Endothelial cell of umbilical vein (primary cell): ENCODE data around the gene PKHD1. TPM values are rescaled to one million over a fixed set of nuclear protein-coding genes. Genes with fewer than 3 reads are reported as not detected.

Experiments used
- BruUV-seq: library from RNA; stranded (reverse); fragments of 400-500 nt; replicated peaks from 2 replicates; lab custom pipeline; 2021; lab: Mats Ljungman, UMichigan
- CTCF ChIA-PET: fragments of 300-600, 350-600 bp; sonication (Branson Sonifier 250); formaldehyde crosslinking; loops from one replicate; lab custom pipeline; 2021; ENCODE audit warnings: antibody characterized with exemption, inconsistent platforms; lab: Charles Lee
- POLR2A ChIA-PET: fragments of 300-600, 350-600 bp; sonication (Branson Sonifier 250); formaldehyde crosslinking; loops from one replicate; lab custom pipeline; 2021; ENCODE audit warnings: antibody characterized with exemption, inconsistent platforms; lab: Charles Lee
- DNase-seq: peaks from one replicate; pipeline ENCODE4 v3.0.0-alpha.2; 2011; ENCODE audit warnings: low read depth, low spot score
- FAIRE-seq: peaks from 2 replicates; lab custom pipeline; 2011; peaks lifted over from hg19 to GRCh38; lab: Jason Lieb, UNC
- H2AFZ ChIP-seq: 2 replicates; pipeline ENCODE4 v1.6.0; 2012; ENCODE audit warnings: low read depth, low read length, control low read depth, inconsistent platforms
- H3K27ac ChIP-seq: 2 replicates; pipeline ENCODE4 v1.5.1; 2011; ENCODE audit warnings: low read depth, mild to moderate bottlenecking, control low read depth, low read length, moderate library complexity; ENCODE audit not compliant: insufficient read depth
- H3K27me3 ChIP-seq, 2 experiments: 2 replicates each; pipeline versions ENCODE4 v1.6.0 to v1.6.1; 2011; ENCODE audit warnings: low read length in 2 of 2, mixed read lengths in 1 of 2; ENCODE audit not compliant: control insufficient read depth in 2 of 2, insufficient read depth in 2 of 2
- H3K36me3 ChIP-seq, 2 experiments: 2 replicates in 1 of 2; 3 replicates in 1 of 2; pipeline ENCODE4 v1.5.1; 2011; ENCODE audit warnings: low read length in 2 of 2, mild to moderate bottlenecking in 1 of 2, moderate library complexity in 1 of 2; ENCODE audit not compliant: control insufficient read depth in 2 of 2, insufficient read depth in 2 of 2; ENCODE audit errors: extremely low read depth in 1 of 2
- H3K4me1 ChIP-seq: 3 replicates; pipeline ENCODE4 v1.5.1; 2011; ENCODE audit warnings: mild to moderate bottlenecking, low read length; ENCODE audit not compliant: control insufficient read depth, insufficient read depth; ENCODE audit errors: extremely low read depth
- H3K4me2 ChIP-seq: 2 replicates; pipeline ENCODE4 v1.6.1; 2011; ENCODE audit warnings: low read length, control low read depth, mixed read lengths; ENCODE audit not compliant: insufficient read depth
- H3K4me3 ChIP-seq, 3 experiments: fragments of 200-600 bp in 1 of 3; sonication (generic), shearing (Covaris generic) in 1 of 3; replicated peaks in 1 of 3; 2 replicates each; pipeline ENCODE4 v1.5.1; 2011 to 2016; ENCODE audit warnings: control low read depth in 3 of 3, low read length in 3 of 3, mild to moderate bottlenecking in 2 of 3, inconsistent platforms in 1 of 3, low read depth in 1 of 3, moderate library complexity in 1 of 3; ENCODE audit not compliant: insufficient read depth in 1 of 3
- H3K79me2 ChIP-seq: 2 replicates; pipeline ENCODE4 v1.6.0; 2012; ENCODE audit warnings: low read length, inconsistent platforms; ENCODE audit not compliant: control insufficient read depth, insufficient read depth
- H3K9ac ChIP-seq: replicated peaks from 2 replicates; pipeline ENCODE3; 2011; ENCODE audit warnings: low read length, control low read depth; ENCODE audit not compliant: insufficient read depth; ENCODE audit errors: extremely low read depth
- H3K9me1 ChIP-seq: replicated peaks from 3 replicates; pipeline ENCODE4 v1.6.0; 2011; ENCODE audit warnings: mild to moderate bottlenecking, low read length; ENCODE audit not compliant: control insufficient read depth, insufficient read depth; ENCODE audit errors: extremely low read depth
- H3K9me3 ChIP-seq: replicated peaks from 2 replicates; pipeline ENCODE4 v1.5.1; 2012; ENCODE audit warnings: low read length, inconsistent platforms; ENCODE audit not compliant: control insufficient read depth, insufficient read depth
- H4K20me1 ChIP-seq: replicated peaks from 2 replicates; pipeline ENCODE3; 2011; ENCODE audit warnings: mild to moderate bottlenecking, low read length; ENCODE audit not compliant: control insufficient read depth, insufficient read depth; ENCODE audit errors: extremely low read depth
- EZH2 ChIP-seq: IDR thresholded peaks from 2 replicates; pipeline ENCODE4 v1.6.1; 2012; ENCODE audit warnings: borderline replicate concordance, low read depth, mild to moderate bottlenecking, moderate library complexity, low read length, inconsistent platforms; ENCODE audit not compliant: severe bottlenecking
- FOS ChIP-seq: IDR thresholded peaks from 2 replicates; pipeline ENCODE4 v1.6.1; 2011; ENCODE audit warnings: mild to moderate bottlenecking, low read length, moderate library complexity, borderline replicate concordance; ENCODE audit not compliant: insufficient read depth
- GATA2 ChIP-seq: IDR thresholded peaks from 2 replicates; pipeline ENCODE4 v1.7.0; 2011; ENCODE audit warnings: low read depth, mild to moderate bottlenecking, moderate library complexity, mixed read lengths, low read length; ENCODE audit not compliant: insufficient read length, insufficient read depth
- JUN ChIP-seq: IDR thresholded peaks from 2 replicates; pipeline ENCODE4 v1.6.1; 2011; ENCODE audit warnings: borderline replicate concordance, low read depth; ENCODE audit not compliant: insufficient read length, insufficient read depth
- MYC ChIP-seq: IDR thresholded peaks from one replicate; pipeline ENCODE4 v1.6.1; 2011; ENCODE audit warnings: mild to moderate bottlenecking, low read depth, low read length
- POLR2A ChIP-seq: IDR thresholded peaks from 2 replicates; pipeline ENCODE4 v1.6.1; 2012; ENCODE audit warnings: low read depth, mild to moderate bottlenecking, control low read depth, low read length
- POLR2AphosphoS5 ChIP-seq: IDR thresholded peaks from 2 replicates; pipeline ENCODE4 v1.6.1; 2012; ENCODE audit warnings: low read depth, mild to moderate bottlenecking, control low read depth, low read length, moderate library complexity; ENCODE audit not compliant: insufficient read depth
- dilution Hi-C: fragments of 300-500 bp; cut with MboI; formaldehyde crosslinking; loops from one replicate; pipeline ENCODE4 v1.15.0; 2019; ENCODE audit warnings: low sequenced_read_pairs; ENCODE audit not compliant: extremely low pct_ligation_motif_present
- intact Hi-C: fragments of 100-400 bp; cut with micrococcal nuclease; formaldehyde crosslinking; loops from one replicate; pipeline ENCODE4 v1.10.0; 2022
- polyA plus RNA-seq, 4 experiments: library from polyadenylated mRNA; depleted of rRNA in 3 of 4; stranded (reverse) in 3 of 4; unstranded in 1 of 4; fragments of >200 nt; gene quantifications; 2 replicates each; pipeline versions ENCODE4 v1.2.1 to v1.2.3, GENCODE V29; 2011 to 2012; ENCODE audit warnings: missing spikeins in 1 of 4
- total RNA-seq: library from RNA; stranded (reverse); gene quantifications from 2 replicates; pipeline ENCODE4 v1.2.3, GENCODE V29; 2021
- TF ChIP-seq, protein P1 (sequence below), 2 donors: IDR thresholded peaks; 1 replicate in 1 of 2; 2 replicates in 1 of 2; pipeline ENCODE4 v1.5.1; 2011; ENCODE audit warnings: low read length in 2 of 2, mild to moderate bottlenecking in 2 of 2, moderate library complexity in 2 of 2, control low read depth in 1 of 2, inconsistent platforms in 1 of 2, low read depth in 1 of 2; ENCODE audit not compliant: insufficient read depth in 1 of 2; ENCODE audit errors: extremely low read depth in 1 of 2
- TF ChIP-seq, protein P2 (sequence below): IDR thresholded peaks from 2 replicates; pipeline ENCODE4 v1.6.1; 2011; ENCODE audit not compliant: insufficient read depth, insufficient read length

The PKHD1 gene
- total and polyA plus RNA-seq, 2 donors (not counting 3 experiments of a cell fraction or from before 2014, with no cell fraction given): not detected

DNA sequence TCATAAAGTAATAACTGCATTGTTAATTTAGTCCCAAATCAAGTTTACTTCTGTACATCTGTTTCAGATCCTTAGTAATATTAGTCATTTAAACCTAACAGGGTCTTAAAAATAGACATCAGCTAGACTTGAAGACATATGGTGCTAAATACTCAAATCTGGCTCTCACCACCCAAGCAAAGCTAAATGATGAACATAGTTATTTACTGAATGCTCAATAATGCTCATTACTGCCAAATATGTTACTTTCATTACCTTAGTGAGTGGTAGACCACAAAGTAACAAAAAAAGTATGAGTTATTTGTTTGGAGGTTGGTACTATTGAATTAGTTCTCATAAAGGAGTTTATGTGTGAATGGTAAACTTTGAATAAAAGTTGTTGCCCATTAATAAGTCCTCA lies 502.1 kb downstream of the PKHD1 start:
- Histone ChIP-seq H4K20me1 (no peaks in the 10 kb centered on the region), H2AFZ (no peak overlapping the region), H3K27ac (no peak overlapping the region), H3K9me1 (no peaks in the 10 kb centered on the region), H3K36me3 (no peaks in the 10 kb centered on the region), H3K79me2 (no peaks in the 10 kb centered on the region), H3K9me3 (no peaks in the 10 kb centered on the region), H3K4me3 (no peak overlapping the region), H3K9ac (no peak overlapping the region), H3K4me1 (no peaks in the 10 kb centered on the region), H3K4me2 (no peak overlapping the region), H3K27me3 (no peaks in the 10 kb centered on the region)
- intact Hi-C loops (no loop called here), dilution Hi-C loops (no loop called here)
- FAIRE-seq (no peak), DNase-seq (no peak)
- ChIA-PET CTCF (no interaction called here), POLR2A (no interaction called here)
- TF ChIP-seq, protein P1, sequence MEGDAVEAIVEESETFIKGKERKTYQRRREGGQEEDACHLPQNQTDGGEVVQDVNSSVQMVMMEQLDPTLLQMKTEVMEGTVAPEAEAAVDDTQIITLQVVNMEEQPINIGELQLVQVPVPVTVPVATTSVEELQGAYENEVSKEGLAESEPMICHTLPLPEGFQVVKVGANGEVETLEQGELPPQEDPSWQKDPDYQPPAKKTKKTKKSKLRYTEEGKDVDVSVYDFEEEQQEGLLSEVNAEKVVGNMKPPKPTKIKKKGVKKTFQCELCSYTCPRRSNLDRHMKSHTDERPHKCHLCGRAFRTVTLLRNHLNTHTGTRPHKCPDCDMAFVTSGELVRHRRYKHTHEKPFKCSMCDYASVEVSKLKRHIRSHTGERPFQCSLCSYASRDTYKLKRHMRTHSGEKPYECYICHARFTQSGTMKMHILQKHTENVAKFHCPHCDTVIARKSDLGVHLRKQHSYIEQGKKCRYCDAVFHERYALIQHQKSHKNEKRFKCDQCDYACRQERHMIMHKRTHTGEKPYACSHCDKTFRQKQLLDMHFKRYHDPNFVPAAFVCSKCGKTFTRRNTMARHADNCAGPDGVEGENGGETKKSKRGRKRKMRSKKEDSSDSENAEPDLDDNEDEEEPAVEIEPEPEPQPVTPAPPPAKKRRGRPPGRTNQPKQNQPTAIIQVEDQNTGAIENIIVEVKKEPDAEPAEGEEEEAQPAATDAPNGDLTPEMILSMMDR (IDR thresholded peaks at IDR 0.05; ENCODE audit: extremely low read depth in 1 of 2, insufficient read depth in 1 of 2, low read depth in 1 of 2, low read length in 2 of 2): no peak
- no peak for TF ChIP-seq FOS
- TF ChIP-seq, protein P2, sequence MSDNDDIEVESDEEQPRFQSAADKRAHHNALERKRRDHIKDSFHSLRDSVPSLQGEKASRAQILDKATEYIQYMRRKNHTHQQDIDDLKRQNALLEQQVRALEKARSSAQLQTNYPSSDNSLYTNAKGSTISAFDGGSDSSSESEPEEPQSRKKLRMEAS: no peak
- TF ChIP-seq JUN: no peak
- no peak for TF ChIP-seq MYC
- no peak for TF ChIP-seq EZH2
- no peak for TF ChIP-seq GATA2
- TF ChIP-seq POLR2AphosphoS5: no peak
- no peak for TF ChIP-seq POLR2A
- BruUV-seq: no TSS peak
